ENCODE measurements around the gene PDGFB.

GRCh38 chr22:39215426-39216142, 29.2 kb downstream of the PDGFB start:
- TF ChIP-seq CTCF (IDR thresholded peaks at IDR 0.05; ENCODE audit: low read length) (peak; percentile 36), EZH2 (optimal IDR thresholded peaks at IDR 0.05; ENCODE audit: low read depth, low read length) (no peak), EZH2phosphoT487 (IDR thresholded peaks at IDR 0.05; ENCODE audit: low read length) (no peak)

Data from MM.1S (cell line).